Measurements from ENCODE around the gene SMAD9. TPM values are rescaled to one million over a fixed set of nuclear protein-coding genes. Genes with fewer than 3 reads are reported as not detected.

The SMAD9 gene
- total and polyA plus RNA-seq, 2 of the 13 experiments (the other 11 are each of a cell fraction or from before 2014, with no cell fraction given): 4.2 to 7.7 TPM

DNA sequence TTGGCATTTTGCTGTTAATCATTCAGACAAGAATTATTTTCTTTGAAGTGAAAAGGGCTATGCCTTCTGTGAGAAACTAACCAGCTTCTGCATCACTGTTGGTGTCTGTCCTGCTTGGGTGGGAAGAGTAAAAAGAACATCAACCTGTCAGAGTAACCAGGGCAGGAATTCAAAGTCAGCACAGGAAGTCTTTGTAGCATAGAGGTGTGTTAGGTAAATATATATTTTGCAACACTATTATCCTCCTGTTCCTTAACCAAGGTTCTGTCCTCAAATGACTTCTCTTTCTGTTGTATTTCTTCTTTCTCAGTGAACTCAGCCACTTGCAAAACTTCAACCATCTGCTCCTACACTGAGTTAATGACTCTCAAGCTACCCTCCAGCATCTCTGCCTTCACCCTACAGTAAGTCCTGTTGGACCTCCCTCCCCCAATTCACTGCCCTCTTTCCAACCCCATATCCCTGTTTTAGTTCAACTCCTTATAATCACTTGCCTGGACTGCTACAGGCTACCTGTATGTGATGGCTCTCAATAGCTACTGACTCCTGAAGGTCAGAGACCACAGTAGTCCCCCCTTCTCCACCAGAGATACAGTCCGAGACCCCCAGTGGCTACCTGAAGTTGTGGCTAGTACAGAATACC is 49.9 kb downstream of the SMAD9 start (continued):
- TF ChIP-seq, protein P1, sequence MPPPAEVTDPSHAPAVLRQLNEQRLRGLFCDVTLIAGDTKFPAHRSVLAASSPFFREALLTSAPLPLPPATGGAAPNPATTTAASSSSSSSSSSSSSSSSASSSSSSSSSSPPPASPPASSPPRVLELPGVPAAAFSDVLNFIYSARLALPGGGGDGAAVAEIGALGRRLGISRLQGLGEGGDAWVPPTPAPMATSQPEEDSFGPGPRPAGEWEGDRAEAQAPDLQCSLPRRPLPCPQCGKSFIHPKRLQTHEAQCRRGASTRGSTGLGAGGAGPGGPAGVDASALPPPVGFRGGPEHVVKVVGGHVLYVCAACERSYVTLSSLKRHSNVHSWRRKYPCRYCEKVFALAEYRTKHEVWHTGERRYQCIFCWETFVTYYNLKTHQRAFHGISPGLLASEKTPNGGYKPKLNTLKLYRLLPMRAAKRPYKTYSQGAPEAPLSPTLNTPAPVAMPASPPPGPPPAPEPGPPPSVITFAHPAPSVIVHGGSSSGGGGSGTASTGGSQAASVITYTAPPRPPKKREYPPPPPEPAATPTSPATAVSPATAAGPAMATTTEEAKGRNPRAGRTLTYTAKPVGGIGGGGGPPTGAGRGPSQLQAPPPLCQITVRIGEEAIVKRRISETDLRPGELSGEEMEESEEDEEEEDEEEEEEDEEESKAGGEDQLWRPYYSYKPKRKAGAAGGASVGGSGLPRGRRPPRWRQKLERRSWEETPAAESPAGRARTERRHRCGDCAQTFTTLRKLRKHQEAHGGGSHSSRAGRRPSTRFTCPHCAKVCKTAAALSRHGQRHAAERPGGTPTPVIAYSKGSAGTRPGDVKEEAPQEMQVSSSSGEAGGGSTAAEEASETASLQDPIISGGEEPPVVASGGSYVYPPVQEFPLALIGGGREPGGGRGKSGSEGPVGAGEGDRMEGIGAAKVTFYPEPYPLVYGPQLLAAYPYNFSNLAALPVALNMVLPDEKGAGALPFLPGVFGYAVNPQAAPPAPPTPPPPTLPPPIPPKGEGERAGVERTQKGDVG (CRISPR knock-in tag; IDR thresholded peaks at IDR 0.05; ENCODE audit: borderline replicate concordance): no peak
- no peak for TF ChIP-seq RBFOX2 (IDR thresholded peaks at IDR 0.05; ENCODE audit: low read depth, low read length)
- TF ChIP-seq, protein P2, sequence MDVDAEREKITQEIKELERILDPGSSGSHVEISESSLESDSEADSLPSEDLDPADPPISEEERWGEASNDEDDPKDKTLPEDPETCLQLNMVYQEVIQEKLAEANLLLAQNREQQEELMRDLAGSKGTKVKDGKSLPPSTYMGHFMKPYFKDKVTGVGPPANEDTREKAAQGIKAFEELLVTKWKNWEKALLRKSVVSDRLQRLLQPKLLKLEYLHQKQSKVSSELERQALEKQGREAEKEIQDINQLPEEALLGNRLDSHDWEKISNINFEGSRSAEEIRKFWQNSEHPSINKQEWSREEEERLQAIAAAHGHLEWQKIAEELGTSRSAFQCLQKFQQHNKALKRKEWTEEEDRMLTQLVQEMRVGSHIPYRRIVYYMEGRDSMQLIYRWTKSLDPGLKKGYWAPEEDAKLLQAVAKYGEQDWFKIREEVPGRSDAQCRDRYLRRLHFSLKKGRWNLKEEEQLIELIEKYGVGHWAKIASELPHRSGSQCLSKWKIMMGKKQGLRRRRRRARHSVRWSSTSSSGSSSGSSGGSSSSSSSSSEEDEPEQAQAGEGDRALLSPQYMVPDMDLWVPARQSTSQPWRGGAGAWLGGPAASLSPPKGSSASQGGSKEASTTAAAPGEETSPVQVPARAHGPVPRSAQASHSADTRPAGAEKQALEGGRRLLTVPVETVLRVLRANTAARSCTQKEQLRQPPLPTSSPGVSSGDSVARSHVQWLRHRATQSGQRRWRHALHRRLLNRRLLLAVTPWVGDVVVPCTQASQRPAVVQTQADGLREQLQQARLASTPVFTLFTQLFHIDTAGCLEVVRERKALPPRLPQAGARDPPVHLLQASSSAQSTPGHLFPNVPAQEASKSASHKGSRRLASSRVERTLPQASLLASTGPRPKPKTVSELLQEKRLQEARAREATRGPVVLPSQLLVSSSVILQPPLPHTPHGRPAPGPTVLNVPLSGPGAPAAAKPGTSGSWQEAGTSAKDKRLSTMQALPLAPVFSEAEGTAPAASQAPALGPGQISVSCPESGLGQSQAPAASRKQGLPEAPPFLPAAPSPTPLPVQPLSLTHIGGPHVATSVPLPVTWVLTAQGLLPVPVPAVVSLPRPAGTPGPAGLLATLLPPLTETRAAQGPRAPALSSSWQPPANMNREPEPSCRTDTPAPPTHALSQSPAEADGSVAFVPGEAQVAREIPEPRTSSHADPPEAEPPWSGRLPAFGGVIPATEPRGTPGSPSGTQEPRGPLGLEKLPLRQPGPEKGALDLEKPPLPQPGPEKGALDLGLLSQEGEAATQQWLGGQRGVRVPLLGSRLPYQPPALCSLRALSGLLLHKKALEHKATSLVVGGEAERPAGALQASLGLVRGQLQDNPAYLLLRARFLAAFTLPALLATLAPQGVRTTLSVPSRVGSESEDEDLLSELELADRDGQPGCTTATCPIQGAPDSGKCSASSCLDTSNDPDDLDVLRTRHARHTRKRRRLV (CRISPR knock-in tag; IDR thresholded peaks at IDR 0.05): no peak
- TF ChIP-seq ZBTB33 (CRISPR knock-in tag; IDR thresholded peaks at IDR 0.05): no peak
- TF ChIP-seq, protein P3, sequence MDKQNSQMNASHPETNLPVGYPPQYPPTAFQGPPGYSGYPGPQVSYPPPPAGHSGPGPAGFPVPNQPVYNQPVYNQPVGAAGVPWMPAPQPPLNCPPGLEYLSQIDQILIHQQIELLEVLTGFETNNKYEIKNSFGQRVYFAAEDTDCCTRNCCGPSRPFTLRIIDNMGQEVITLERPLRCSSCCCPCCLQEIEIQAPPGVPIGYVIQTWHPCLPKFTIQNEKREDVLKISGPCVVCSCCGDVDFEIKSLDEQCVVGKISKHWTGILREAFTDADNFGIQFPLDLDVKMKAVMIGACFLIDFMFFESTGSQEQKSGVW (CRISPR knock-in tag; IDR thresholded peaks at IDR 0.05; ENCODE audit: borderline replicate concordance): no peak
- peak; percentile 90 for TF ChIP-seq NCOA2 (CRISPR knock-in tag; IDR thresholded peaks at IDR 0.05)
- TF ChIP-seq ZNF335 (CRISPR knock-in tag; IDR thresholded peaks at IDR 0.05): 0 out of 2 replicates have a peak, but pooled peaks have one; percentile 32
- no peak for TF ChIP-seq NR2C2 (CRISPR knock-in tag; IDR thresholded peaks at IDR 0.05; ENCODE audit: borderline replicate concordance)
- no peak for TF ChIP-seq ZFP37 (CRISPR knock-in tag; IDR thresholded peaks at IDR 0.05; ENCODE audit: borderline replicate concordance)
- TF ChIP-seq SRY (CRISPR knock-in tag; IDR thresholded peaks at IDR 0.05): no peak
- no peak for TF ChIP-seq ZNF670 (CRISPR knock-in tag; IDR thresholded peaks at IDR 0.05; ENCODE audit: borderline replicate concordance)
- peak; percentile 34; the same call in 1 of the 2 replicates for TF ChIP-seq TSC22D2 (CRISPR knock-in tag; IDR thresholded peaks at IDR 0.05; ENCODE audit: borderline replicate concordance)
- no peak for TF ChIP-seq KMT2A (CRISPR knock-in tag; IDR thresholded peaks at IDR 0.05)
- TF ChIP-seq, protein P4, sequence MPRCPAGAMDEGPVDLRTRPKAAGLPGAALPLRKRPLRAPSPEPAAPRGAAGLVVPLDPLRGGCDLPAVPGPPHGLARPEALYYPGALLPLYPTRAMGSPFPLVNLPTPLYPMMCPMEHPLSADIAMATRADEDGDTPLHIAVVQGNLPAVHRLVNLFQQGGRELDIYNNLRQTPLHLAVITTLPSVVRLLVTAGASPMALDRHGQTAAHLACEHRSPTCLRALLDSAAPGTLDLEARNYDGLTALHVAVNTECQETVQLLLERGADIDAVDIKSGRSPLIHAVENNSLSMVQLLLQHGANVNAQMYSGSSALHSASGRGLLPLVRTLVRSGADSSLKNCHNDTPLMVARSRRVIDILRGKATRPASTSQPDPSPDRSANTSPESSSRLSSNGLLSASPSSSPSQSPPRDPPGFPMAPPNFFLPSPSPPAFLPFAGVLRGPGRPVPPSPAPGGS (CRISPR knock-in tag; IDR thresholded peaks at IDR 0.05): no peak
- no peak for TF ChIP-seq CHCHD3 (CRISPR knock-in tag; IDR thresholded peaks at IDR 0.05)
- TF ChIP-seq FOXP1 (IDR thresholded peaks at IDR 0.05): no peak
- TF ChIP-seq FOXP1 (CRISPR knock-in tag; IDR thresholded peaks at IDR 0.05): peak; percentile 46; the same call in 1 of the 2 replicates

Measured in HepG2 (cell line).